ENCODE data around the gene GABARAPL1.

GABARAPL1 gene

GRCh38 chr12:10235761-10236631 lies 23.3 kb downstream of the GABARAPL1 start:
- peak in 1 of 2 experiments; percentile 15 for DNase-seq

- DNase-seq = no peak
Observed at GRCh38 chr12:10236720-10237119, 24.0 kb downstream of the GABARAPL1 start.

- no peak for DNase-seq
Observed at GRCh38 chr12:10238526-10238925, 25.8 kb downstream of the GABARAPL1 start.

GRCh38 chr12:10241290-10241689 lies 28.6 kb downstream of the GABARAPL1 start:
- DNase-seq = no peak

GRCh38 chr12:10241727-10242126 lies 29.1 kb downstream of the GABARAPL1 start:
- no peak for DNase-seq

GRCh38 chr12:10242539-10242938 lies 29.9 kb downstream of the GABARAPL1 start:
- no peak for DNase-seq

GRCh38 chr12:10243818-10244520 lies 31.3 kb downstream of the GABARAPL1 start:
- no peak for DNase-seq

GRCh38 chr12:10247436-10248058 lies 34.9 kb downstream of the GABARAPL1 start:
- no peak for DNase-seq

GRCh38 chr12:10249690-10250455 lies 37.2 kb downstream of the GABARAPL1 start:
- DNase-seq = no peak

GRCh38 chr12:10251669-10252068 lies 39.0 kb downstream of the GABARAPL1 start:
- no peak for DNase-seq

- DNase-seq = no peak
Observed at GRCh38 chr12:10252201-10252600, 39.5 kb downstream of the GABARAPL1 start.

GRCh38 chr12:10256064-10256463 lies 43.4 kb downstream of the GABARAPL1 start:
- DNase-seq = no peak

- no peak for DNase-seq
Observed at GRCh38 chr12:10260927-10261326, 48.2 kb downstream of the GABARAPL1 start.

- DNase-seq = no peak
Observed at GRCh38 chr12:10268037-10268436, 55.4 kb downstream of the GABARAPL1 start.

- no peak for DNase-seq
Observed at GRCh38 chr12:10272467-10272866, 59.8 kb downstream of the GABARAPL1 start.

Measured in cerebellar nuclear complex (tissue), 1 donor.